HL-60 (cell line): ENCODE data around the gene LDLR.

Source experiments
- DNase-seq, 2 experiments: peaks; one replicate each; pipeline ENCODE4 v3.0.0-alpha.2; 2010 to 2020; ENCODE audit warnings: low read depth in 1 of 2, low spot score in 1 of 2
- H3K27ac ChIP-seq: fragments of 250-450 bp; sonication (Bioruptor Pico); replicated peaks from 2 replicates; pipeline ENCODE4 v1.5.1; 2020; ENCODE audit warnings: mild to moderate bottlenecking, moderate library complexity
- H3K27me3 ChIP-seq: fragments of 250-450 bp; sonication (Bioruptor Pico); 2 replicates; pipeline ENCODE4 v1.5.1; 2021; ENCODE audit warnings: mild to moderate bottlenecking, moderate library complexity; ENCODE audit not compliant: insufficient read depth, poor library complexity, severe bottlenecking
- H3K4me3 ChIP-seq: replicated peaks from 2 replicates; pipeline ENCODE4 v1.5.1; 2011; ENCODE audit warnings: mild to moderate bottlenecking, control low read depth, low read length; ENCODE audit not compliant: insufficient read depth
- CTCF ChIP-seq: IDR thresholded peaks from one replicate; pipeline ENCODE4 v1.5.1; 2011; ENCODE audit warnings: low read length, control low read depth, inconsistent platforms; ENCODE audit not compliant: insufficient read depth
- GABPA ChIP-seq: IDR thresholded peaks from 2 replicates; pipeline ENCODE4 v1.6.1; 2012; ENCODE audit warnings: low read depth
- POLR2AphosphoS5 ChIP-seq: IDR thresholded peaks from 2 replicates; pipeline ENCODE4 v1.6.1; 2012; ENCODE audit warnings: low read depth
- REST ChIP-seq: IDR thresholded peaks from 2 replicates; pipeline ENCODE4 v1.6.1; 2012; ENCODE audit warnings: low read depth; ENCODE audit not compliant: insufficient replicate concordance
- SPI1 ChIP-seq: IDR thresholded peaks from 2 replicates; pipeline ENCODE4 v1.6.1; 2012; ENCODE audit warnings: low read depth, mild to moderate bottlenecking, borderline replicate concordance

Gene LDLR

DNA sequence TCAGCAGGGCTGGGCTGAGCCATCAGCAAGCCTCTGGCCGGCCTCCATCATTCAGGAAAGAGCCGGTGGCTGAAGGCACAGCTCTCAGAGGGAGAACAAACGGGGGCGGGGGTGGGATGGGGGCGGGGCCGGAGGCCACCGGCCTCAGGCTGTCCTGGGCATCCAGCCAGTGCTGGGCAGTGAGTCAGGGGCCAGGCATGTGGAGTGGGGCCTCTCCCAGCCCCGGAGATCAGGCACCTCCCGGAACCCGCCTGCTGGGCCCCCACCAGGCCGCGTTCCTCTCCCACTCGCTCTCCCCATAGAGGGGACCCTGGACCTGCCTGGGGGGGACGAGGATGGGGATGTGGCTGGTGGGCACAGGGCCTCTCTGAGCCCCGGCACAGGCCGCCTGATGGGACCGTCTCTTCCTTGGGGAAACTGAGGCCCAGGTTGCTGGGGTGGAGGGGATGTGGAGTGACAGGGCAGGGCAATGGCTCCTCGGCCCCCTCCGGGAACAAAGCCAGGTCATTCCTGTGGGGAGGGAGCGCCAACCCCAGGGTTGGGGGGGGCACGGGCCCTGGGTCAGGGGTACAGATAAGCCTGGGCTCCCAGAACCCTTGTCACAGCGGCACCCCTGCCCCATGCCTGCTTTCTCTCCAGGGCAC, 53.4 kb downstream of the LDLR start:
- TF ChIP-seq CTCF (no peak), SPI1 (no peak), REST (no peak), GABPA (no peak), POLR2AphosphoS5 (no peak)
- Histone ChIP-seq H3K27me3 (no peaks in the 10 kb centered on the region), H3K27ac (no peak overlapping the region), H3K4me3 (no peak overlapping the region)
- no peak for DNase-seq

DNA sequence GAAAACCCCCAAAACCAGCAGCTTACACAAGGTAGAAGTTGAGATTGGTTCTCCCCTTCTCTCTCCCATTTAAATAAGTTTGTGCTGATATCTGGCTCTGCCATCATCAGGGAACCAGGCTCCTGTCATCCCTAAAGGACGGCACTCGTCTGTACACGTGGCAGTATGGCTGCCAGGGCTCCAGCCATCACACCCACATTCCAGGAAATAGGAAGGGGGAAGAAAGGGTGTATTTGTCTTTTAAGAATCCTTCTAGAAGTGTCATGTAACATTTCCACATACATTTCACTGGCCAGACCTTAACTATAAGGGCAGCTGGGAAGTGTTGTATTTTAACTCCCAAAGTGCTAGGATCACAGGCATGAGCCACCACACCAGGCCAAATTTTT, 56.3 kb downstream of the LDLR start:
- H3K27me3 ChIP-seq = no peaks in the 10 kb centered on the region
- TF ChIP-seq POLR2AphosphoS5 (no peak), GABPA (no peak), SPI1 (no peak), REST (no peak), CTCF (no peak)
- no peak overlapping the region for H3K27ac ChIP-seq
- no peak overlapping the region for H3K4me3 ChIP-seq
- DNase-seq = no peak

- Histone ChIP-seq H3K27ac (no peak overlapping the region), H3K4me3 (no peak overlapping the region), H3K27me3 (no peaks in the 10 kb centered on the region)
- no peak for DNase-seq
- no peak for TF ChIP-seq CTCF
- no peak for TF ChIP-seq SPI1
- TF ChIP-seq GABPA = no peak
- no peak for TF ChIP-seq POLR2AphosphoS5
- TF ChIP-seq REST = no peak
Observed at GRCh38 chr19:11148001-11148400, 58.7 kb downstream of the LDLR start.
